HCT116 (cell line): ENCODE data around the gene NFATC2IP. TPM values are rescaled to one million over a fixed set of nuclear protein-coding genes. Genes with fewer than 3 reads are reported as not detected.

Source experiments
- ATAC-seq: fragments of 200-7000 bp; cut with Tn5 transposase; 2 replicates; pipeline ENCODE4 v1.9.1; 2020; ENCODE audit warnings: mild to moderate bottlenecking, moderate library complexity
- BruUV-seq: library from RNA; stranded (reverse); fragments of 400-500 nt; replicated peaks from 2 replicates; lab custom pipeline; 2021; lab: Mats Ljungman, UMichigan
- CTCF ChIA-PET: fragments of 300-600 bp; sonication (Branson Sonifier 250); formaldehyde crosslinking; loops from one replicate; lab custom pipeline; 2021; ENCODE audit warnings: antibody characterized with exemption; lab: Charles Lee
- POLR2A ChIA-PET: fragments of 300-600, 350-600 bp; sonication (Branson Sonifier 250); formaldehyde crosslinking; loops from one replicate; lab custom pipeline; 2021; ENCODE audit warnings: antibody characterized with exemption; lab: Charles Lee
- RAD21 ChIA-PET, 2 experiments: fragments of 300-600 bp; sonication (Branson Sonifier 250); formaldehyde crosslinking; loops; one replicate each; lab custom pipeline; 2023; ENCODE audit warnings: low total read pairs in 2 of 2; ENCODE audit not compliant: uncharacterized antibody in 2 of 2, unreplicated experiment in 2 of 2, low non-redundant PET in 1 of 2; lab: Charles Lee
- DNase-seq: peaks from one replicate; pipeline ENCODE4 v3.0.0-alpha.2; 2010; ENCODE audit warnings: low read depth, low spot score
- H2AFZ ChIP-seq: fragments of 200-600 bp; shearing (Covaris generic), sonication (generic); 2 replicates; pipeline ENCODE4 v1.6.1; 2017; ENCODE audit warnings: low read depth, mixed run types, mixed read lengths, antibody characterized with exemption, low read length; ENCODE audit not compliant: poor library complexity, severe bottlenecking
- H3K27ac ChIP-seq: 2 replicates; pipeline ENCODE4 v1.5.1; 2012; ENCODE audit warnings: low read depth, low read length
- H3K27me3 ChIP-seq: fragments of 200-600 bp; sonication (generic); 2 replicates; pipeline ENCODE4 v1.6.1; 2016; ENCODE audit warnings: mixed run types, low read length, mixed read lengths; ENCODE audit not compliant: insufficient read depth
- H3K36me3 ChIP-seq, 2 experiments: fragments of 200-500 bp in 1 of 2; fragments of 200-600 bp in 1 of 2; sonication (Bioruptor generic) in 1 of 2; sonication (generic) in 1 of 2; 2 replicates each; pipeline versions ENCODE4 v1.5.1 to v1.6.1; 2014 to 2016; ENCODE audit warnings: low read length in 2 of 2, inconsistent platforms in 1 of 2, mixed read lengths in 1 of 2, mixed run types in 1 of 2; ENCODE audit not compliant: insufficient read depth in 2 of 2, control insufficient read depth in 1 of 2
- H3K4me1 ChIP-seq, 2 experiments: fragments of 200-600 bp in 1 of 2; sonication (generic) in 1 of 2; 2 replicates each; pipeline versions ENCODE4 v1.5.1 to v1.6.1; 2012 to 2017; ENCODE audit warnings: low read length in 2 of 2, inconsistent platforms in 1 of 2, mild to moderate bottlenecking in 1 of 2, mixed read lengths in 1 of 2, mixed run types in 1 of 2, moderate library complexity in 1 of 2; ENCODE audit not compliant: insufficient read depth in 2 of 2, control insufficient read depth in 1 of 2
- H3K4me2 ChIP-seq: fragments of 200-600 bp; sonication (generic); 2 replicates; pipeline ENCODE4 v1.6.1; 2017; ENCODE audit warnings: mixed run types, low read length, mixed read lengths
- H3K4me3 ChIP-seq, 2 experiments: fragments of 200-600 bp in 1 of 2; sonication (generic) in 1 of 2; replicated peaks in 1 of 2; 2 replicates each; pipeline ENCODE4 v1.5.1; 2011 to 2016; ENCODE audit warnings: low read length in 2 of 2, control low read depth in 1 of 2, low read depth in 1 of 2, mild to moderate bottlenecking in 1 of 2, mixed read lengths in 1 of 2, mixed run types in 1 of 2
- H3K79me2 ChIP-seq: fragments of 200-600 bp; sonication (generic); 2 replicates; pipeline ENCODE4 v1.6.1; 2017; ENCODE audit warnings: mild to moderate bottlenecking, mixed run types, low read length, moderate library complexity, mixed read lengths; ENCODE audit not compliant: insufficient read depth
- H3K9ac ChIP-seq: fragments of 200-600 bp; sonication (generic); 2 replicates; pipeline ENCODE4 v1.6.1; 2016; ENCODE audit warnings: low read length, mixed read lengths
- H3K9me2 ChIP-seq: fragments of 200-600 bp; sonication (generic), shearing (Covaris generic); 2 replicates; pipeline ENCODE4 v1.6.1; 2017; ENCODE audit warnings: mixed run types, mild to moderate bottlenecking, moderate library complexity; ENCODE audit not compliant: insufficient read depth
- H3K9me3 ChIP-seq, 2 experiments: fragments of 200-500 bp in 1 of 2; fragments of 200-600 bp in 1 of 2; sonication (Bioruptor generic) in 1 of 2; sonication (generic) in 1 of 2; 2 replicates each; pipeline ENCODE4 v1.6.1; 2014 to 2017; ENCODE audit warnings: low read length in 2 of 2, mixed read lengths in 2 of 2, inconsistent platforms in 1 of 2, low read depth in 1 of 2, mild to moderate bottlenecking in 1 of 2, mixed run types in 1 of 2, moderate library complexity in 1 of 2; ENCODE audit not compliant: control insufficient read depth in 1 of 2, insufficient read depth in 1 of 2
- H4K20me1 ChIP-seq: fragments of 200-600 bp; sonication (generic), shearing (Covaris generic); 2 replicates; pipeline ENCODE4 v1.6.1; 2017; ENCODE audit warnings: mixed run types, mild to moderate bottlenecking, moderate library complexity; ENCODE audit not compliant: insufficient read depth
- CEBPB ChIP-seq: IDR thresholded peaks from 2 replicates; pipeline ENCODE4 v1.6.1; 2012; ENCODE audit warnings: low read depth
- FOSL1 ChIP-seq: IDR thresholded peaks from 2 replicates; pipeline ENCODE4 v1.6.1; 2012; ENCODE audit warnings: low read depth
- JUND ChIP-seq: IDR thresholded peaks from 2 replicates; pipeline ENCODE4 v1.6.1; 2012
- POLR2AphosphoS5 ChIP-seq: IDR thresholded peaks from 2 replicates; pipeline ENCODE4 v1.6.1; 2011; ENCODE audit warnings: mild to moderate bottlenecking, low read depth, low read length, moderate library complexity
- SP1 ChIP-seq: IDR thresholded peaks from 2 replicates; pipeline ENCODE4 v1.6.1; 2012; ENCODE audit warnings: low read depth
- SRF ChIP-seq: IDR thresholded peaks from 2 replicates; pipeline ENCODE4 v1.6.1; 2012; ENCODE audit warnings: low read depth
- TCF7L2 ChIP-seq: IDR thresholded peaks from 2 replicates; pipeline ENCODE4 v1.7.0; 2011; ENCODE audit warnings: borderline replicate concordance, inconsistent platforms; ENCODE audit not compliant: insufficient read depth, insufficient read length; ENCODE audit errors: extremely low read depth
- YY1 ChIP-seq: IDR thresholded peaks from 2 replicates; pipeline ENCODE4 v1.6.1; 2011; ENCODE audit warnings: low read length, low read depth, moderate library complexity, mild to moderate bottlenecking; ENCODE audit not compliant: insufficient replicate concordance; ENCODE audit errors: extremely low read depth
- ZFX ChIP-seq: fragments of 450-650 bp; IDR thresholded peaks from 2 replicates; pipeline ENCODE4 v1.6.1; 2017
- intact Hi-C: fragments of 100-400 bp; cut with micrococcal nuclease; formaldehyde crosslinking; loops from 2 replicates; pipeline ENCODE4 v1.10.0; 2022
- total RNA-seq: library from RNA; stranded (reverse); gene quantifications from one replicate; pipeline ENCODE4 v1.2.1, GENCODE V29; 2021; ENCODE audit not compliant: unreplicated experiment
- TF ChIP-seq, protein P1 (sequence below): IDR thresholded peaks from 2 replicates; pipeline ENCODE4 v1.6.1; 2011; ENCODE audit warnings: mild to moderate bottlenecking, low read length, moderate library complexity; ENCODE audit not compliant: insufficient replicate concordance; ENCODE audit errors: extremely low read depth
- TF ChIP-seq, protein P2 (sequence below): IDR thresholded peaks from 2 replicates; pipeline ENCODE4 v1.6.1; 2012
- TF ChIP-seq, protein P3 (sequence below): IDR thresholded peaks from 2 replicates; pipeline ENCODE4 v1.6.1; 2012; ENCODE audit warnings: low read depth

Gene NFATC2IP
- total RNA-seq, 1 experiment from 2014 or later = 41.4 TPM

DNA sequence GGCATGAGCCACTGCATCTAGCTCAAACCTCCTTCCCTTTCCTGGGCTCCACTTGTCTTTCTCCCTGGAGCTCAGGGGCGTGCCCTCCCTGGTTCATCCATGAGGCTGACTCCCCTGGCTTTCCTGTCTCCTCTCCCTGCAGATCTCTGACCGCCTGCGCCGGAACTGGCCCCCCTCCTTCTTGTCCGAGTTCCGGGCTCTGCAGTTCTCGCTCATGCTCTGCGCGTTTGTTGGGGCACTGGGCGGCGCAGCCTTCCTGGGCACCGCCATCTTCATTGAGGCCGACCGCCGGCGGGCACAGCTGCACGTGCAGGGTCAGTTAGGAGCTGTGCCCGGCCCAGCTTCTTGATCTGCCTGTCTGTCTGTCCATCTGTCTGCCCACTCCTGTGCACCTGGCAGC, 32.9 kb downstream of the NFATC2IP start:
- Histone ChIP-seq H3K36me3 (peaks cover 0 to 15% of the 10 kb centered on the region in 2 experiments; a peak in 2 of 4 replicates), H3K27me3 (no peaks in the 10 kb centered on the region), H3K9ac (no peak overlapping the region), H2AFZ (no peak overlapping the region), H3K4me3 (no peak overlapping the region), H3K9me2 (no peaks in the 10 kb centered on the region), H3K4me1 (no peaks in the 10 kb centered on the region), H3K4me2 (no peak overlapping the region), H4K20me1 (no peaks in the 10 kb centered on the region), H3K9me3 (no peaks in the 10 kb centered on the region; a peak in 1 of 4 replicates), H3K27ac (no peak overlapping the region), H3K79me2 (no peaks in the 10 kb centered on the region)
- RAD21 ChIA-PET = no interaction called here
- intact Hi-C loops = no loop called here
- TF ChIP-seq, protein P1, sequence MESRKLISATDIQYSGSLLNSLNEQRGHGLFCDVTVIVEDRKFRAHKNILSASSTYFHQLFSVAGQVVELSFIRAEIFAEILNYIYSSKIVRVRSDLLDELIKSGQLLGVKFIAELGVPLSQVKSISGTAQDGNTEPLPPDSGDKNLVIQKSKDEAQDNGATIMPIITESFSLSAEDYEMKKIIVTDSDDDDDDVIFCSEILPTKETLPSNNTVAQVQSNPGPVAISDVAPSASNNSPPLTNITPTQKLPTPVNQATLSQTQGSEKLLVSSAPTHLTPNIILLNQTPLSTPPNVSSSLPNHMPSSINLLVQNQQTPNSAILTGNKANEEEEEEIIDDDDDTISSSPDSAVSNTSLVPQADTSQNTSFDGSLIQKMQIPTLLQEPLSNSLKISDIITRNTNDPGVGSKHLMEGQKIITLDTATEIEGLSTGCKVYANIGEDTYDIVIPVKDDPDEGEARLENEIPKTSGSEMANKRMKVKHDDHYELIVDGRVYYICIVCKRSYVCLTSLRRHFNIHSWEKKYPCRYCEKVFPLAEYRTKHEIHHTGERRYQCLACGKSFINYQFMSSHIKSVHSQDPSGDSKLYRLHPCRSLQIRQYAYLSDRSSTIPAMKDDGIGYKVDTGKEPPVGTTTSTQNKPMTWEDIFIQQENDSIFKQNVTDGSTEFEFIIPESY = no peak
- TF ChIP-seq YY1 (no peak), ZFX (no peak)
- CTCF ChIA-PET = no interaction called here
- no peak for DNase-seq
- POLR2A ChIA-PET = no interaction called here
- no TSS peak for BruUV-seq
- ATAC-seq = no peak

DNA sequence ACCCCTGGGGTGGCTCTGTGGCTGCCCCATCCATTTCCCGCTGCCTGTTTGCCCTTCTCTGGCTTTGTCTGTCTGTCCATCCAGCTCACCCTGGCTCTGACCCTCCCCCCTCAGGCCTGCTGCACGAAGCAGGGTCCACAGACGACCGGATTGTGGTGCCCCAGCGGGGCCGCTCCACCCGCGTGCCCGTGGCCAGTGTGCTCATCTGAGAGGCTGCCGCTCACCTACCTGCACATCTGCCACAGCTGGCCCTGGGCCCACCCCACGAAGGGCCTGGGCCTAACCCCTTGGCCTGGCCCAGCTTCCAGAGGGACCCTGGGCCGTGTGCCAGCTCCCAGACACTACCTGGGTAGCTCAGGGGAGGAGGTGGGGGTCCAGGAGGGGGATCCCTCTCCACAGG, 33.4 kb downstream of the NFATC2IP start:
- no peak overlapping the region for H2AFZ ChIP-seq
- no peaks in the 10 kb centered on the region for H3K9me2 ChIP-seq
- H3K79me2 ChIP-seq = no peaks in the 10 kb centered on the region
- CTCF ChIA-PET = no interaction called here
- intact Hi-C loops = no loop called here
- no peaks in the 10 kb centered on the region for H3K27me3 ChIP-seq
- H4K20me1 ChIP-seq = no peaks in the 10 kb centered on the region
- no TSS peak for BruUV-seq
- TF ChIP-seq SP1 (no peak), SRF (no peak), POLR2AphosphoS5 (no peak), TCF7L2 (no peak), JUND (no peak), FOSL1 (no peak), ZFX (no peak), CEBPB (no peak)
- TF ChIP-seq, protein P2, sequence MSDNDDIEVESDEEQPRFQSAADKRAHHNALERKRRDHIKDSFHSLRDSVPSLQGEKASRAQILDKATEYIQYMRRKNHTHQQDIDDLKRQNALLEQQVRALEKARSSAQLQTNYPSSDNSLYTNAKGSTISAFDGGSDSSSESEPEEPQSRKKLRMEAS = no peak
- TF ChIP-seq, protein P3, sequence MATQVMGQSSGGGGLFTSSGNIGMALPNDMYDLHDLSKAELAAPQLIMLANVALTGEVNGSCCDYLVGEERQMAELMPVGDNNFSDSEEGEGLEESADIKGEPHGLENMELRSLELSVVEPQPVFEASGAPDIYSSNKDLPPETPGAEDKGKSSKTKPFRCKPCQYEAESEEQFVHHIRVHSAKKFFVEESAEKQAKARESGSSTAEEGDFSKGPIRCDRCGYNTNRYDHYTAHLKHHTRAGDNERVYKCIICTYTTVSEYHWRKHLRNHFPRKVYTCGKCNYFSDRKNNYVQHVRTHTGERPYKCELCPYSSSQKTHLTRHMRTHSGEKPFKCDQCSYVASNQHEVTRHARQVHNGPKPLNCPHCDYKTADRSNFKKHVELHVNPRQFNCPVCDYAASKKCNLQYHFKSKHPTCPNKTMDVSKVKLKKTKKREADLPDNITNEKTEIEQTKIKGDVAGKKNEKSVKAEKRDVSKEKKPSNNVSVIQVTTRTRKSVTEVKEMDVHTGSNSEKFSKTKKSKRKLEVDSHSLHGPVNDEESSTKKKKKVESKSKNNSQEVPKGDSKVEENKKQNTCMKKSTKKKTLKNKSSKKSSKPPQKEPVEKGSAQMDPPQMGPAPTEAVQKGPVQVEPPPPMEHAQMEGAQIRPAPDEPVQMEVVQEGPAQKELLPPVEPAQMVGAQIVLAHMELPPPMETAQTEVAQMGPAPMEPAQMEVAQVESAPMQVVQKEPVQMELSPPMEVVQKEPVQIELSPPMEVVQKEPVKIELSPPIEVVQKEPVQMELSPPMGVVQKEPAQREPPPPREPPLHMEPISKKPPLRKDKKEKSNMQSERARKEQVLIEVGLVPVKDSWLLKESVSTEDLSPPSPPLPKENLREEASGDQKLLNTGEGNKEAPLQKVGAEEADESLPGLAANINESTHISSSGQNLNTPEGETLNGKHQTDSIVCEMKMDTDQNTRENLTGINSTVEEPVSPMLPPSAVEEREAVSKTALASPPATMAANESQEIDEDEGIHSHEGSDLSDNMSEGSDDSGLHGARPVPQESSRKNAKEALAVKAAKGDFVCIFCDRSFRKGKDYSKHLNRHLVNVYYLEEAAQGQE = no peak
- TF ChIP-seq, protein P1 = no peak
- no peak overlapping the region for H3K27ac ChIP-seq
- H3K9ac ChIP-seq = no peak overlapping the region
- ATAC-seq (no peak), DNase-seq (no peak)
- no peaks in the 10 kb centered on the region for H3K4me1 ChIP-seq
- RAD21 ChIA-PET = no interaction called here
- no peaks in the 10 kb centered on the region; a peak in 1 of 4 replicates for H3K9me3 ChIP-seq
- H3K4me2 ChIP-seq = no peak overlapping the region
- H3K4me3 ChIP-seq = no peak overlapping the region
- POLR2A ChIA-PET = no interaction called here
- H3K36me3 ChIP-seq = peaks cover 0 to 15% of the 10 kb centered on the region in 2 experiments; a peak in 2 of 4 replicates
